Limb (tissue), 2 donors: ENCODE results near the gene FMN1.

Source experiments
- DNase-seq, 2 donors: peaks; one replicate each; pipeline ENCODE4 v3.0.0-alpha.2; 2016; ENCODE audit errors: extremely low spot score in 2 of 2

The FMN1 gene

DNA sequence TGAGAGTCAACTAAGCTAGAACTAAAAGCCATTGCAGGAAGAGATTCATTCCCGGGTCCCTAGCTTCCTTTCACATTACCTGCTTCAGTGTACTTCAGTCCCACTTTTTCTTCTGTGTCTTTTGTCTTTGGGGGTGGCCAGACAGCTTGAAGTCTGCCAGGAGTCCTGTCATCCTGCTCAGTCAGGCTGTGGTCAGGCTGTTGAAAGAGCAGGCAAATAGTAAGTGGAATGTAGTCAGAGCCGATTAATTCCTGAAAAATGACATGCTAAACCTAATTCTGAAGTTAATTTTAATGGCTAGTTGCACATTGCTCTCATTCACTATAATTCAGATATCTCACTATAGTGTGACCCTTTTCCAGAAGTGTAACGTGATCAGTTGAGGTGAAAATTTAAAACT is 129.6 kb downstream of the FMN1 start:
- no peak for DNase-seq

DNA sequence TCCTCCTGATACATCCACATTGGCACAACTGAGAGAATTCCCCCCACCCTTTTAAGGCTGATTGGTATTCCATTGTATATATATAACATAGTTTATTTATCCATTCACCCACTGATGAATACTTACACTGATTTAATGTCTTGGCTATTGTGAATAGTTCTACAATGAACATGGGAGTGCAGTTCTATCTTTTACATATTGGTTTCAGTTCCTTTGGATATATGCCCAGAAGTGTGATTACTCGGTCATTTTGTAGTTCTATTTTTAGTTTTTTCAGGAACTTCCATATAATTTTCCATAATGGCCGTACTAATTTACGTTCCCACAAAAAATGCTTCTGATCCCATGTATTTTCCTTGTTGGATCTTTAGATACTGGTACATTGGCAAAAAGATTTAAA is 135.3 kb downstream of the FMN1 start:
- DNase-seq, result peak in 1 of 2 donors; percentile 73

DNA sequence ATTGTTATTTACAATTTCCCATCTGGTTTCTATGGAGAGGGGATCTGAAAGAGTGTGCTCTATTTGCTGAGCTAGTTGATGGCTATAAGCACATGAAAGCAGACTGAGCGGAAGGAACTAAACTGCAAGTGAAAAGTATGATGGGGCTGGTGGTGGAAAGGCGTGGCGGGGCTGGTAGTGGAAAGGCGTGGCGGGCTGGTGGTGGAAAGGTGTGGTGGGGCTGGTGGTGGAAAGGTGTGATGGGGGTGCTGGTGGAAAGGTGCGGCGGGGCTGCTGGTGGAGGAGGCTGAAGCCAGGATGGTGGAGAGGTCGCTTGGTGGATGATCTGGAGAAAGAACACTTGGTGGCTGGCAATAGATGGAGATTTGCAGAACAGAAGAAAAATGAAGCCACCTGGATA is 136.7 kb downstream of the FMN1 start:
- no peak for DNase-seq

GRCh38 chr15:33055962-33056361 is 138.6 kb downstream of the FMN1 start:
- DNase-seq, result no peak

- no peak for DNase-seq
Measured at GRCh38 chr15:33051528-33051927, 143.0 kb downstream of the FMN1 start.

GRCh38 chr15:33048255-33048654 is 146.3 kb downstream of the FMN1 start:
- no peak for DNase-seq

DNA sequence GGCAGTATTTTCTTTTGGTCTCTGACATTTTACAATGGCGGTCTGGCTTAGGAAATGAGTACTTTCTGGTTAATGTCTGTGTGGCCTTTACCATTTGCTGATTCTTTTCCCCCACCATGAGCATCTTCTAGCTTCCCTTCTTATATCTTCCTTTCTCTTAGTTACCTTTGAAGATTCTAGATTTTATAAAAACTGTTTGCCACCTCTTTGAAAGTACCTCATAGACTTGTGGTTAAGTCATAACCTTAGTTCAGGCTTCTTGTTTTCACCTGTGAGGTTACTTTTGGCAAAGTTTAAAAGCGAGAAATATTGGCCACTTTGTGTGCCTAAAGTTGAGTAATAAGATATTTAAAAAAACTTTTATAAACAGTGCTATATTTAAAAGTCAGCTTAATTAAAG is 147.4 kb downstream of the FMN1 start:
- no peak for DNase-seq

GRCh38 chr15:33046329-33046728 is 148.2 kb downstream of the FMN1 start:
- no peak for DNase-seq

- DNase-seq, result peak; percentile 35 to 60
Measured at GRCh38 chr15:33045066-33045810, 149.3 kb downstream of the FMN1 start.

GRCh38 chr15:33044598-33044997 is 149.9 kb downstream of the FMN1 start:
- no peak for DNase-seq

DNA sequence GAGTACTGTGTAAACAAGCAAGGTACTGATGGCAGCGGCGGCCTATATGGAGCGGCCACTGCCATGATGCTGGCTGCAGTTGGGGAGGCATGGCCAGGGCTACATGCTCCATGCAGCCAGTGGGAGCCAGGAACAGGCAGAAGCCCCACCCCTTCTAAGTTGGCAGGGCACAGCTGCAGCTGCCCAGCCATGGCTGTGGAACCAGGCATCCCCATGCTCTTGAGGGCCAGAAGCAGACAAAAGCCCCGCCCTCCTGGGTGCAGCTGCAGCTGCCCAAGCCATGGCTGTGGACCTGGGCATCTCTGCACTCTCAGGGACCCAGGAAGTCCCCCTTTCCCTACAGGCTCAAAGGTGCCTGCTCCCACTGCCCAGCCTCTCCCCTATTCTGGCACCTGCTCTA is 150.9 kb downstream of the FMN1 start:
- no peak for DNase-seq

GRCh38 chr15:33040496-33040895 is 154.0 kb downstream of the FMN1 start:
- no peak for DNase-seq

- DNase-seq, result no peak
Measured at GRCh38 chr15:33034588-33034987, 159.9 kb downstream of the FMN1 start.

GRCh38 chr15:33032053-33032452 is 162.5 kb downstream of the FMN1 start:
- DNase-seq, result no peak

- DNase-seq, result no peak
Measured at GRCh38 chr15:33031324-33031821, 163.1 kb downstream of the FMN1 start.

DNA sequence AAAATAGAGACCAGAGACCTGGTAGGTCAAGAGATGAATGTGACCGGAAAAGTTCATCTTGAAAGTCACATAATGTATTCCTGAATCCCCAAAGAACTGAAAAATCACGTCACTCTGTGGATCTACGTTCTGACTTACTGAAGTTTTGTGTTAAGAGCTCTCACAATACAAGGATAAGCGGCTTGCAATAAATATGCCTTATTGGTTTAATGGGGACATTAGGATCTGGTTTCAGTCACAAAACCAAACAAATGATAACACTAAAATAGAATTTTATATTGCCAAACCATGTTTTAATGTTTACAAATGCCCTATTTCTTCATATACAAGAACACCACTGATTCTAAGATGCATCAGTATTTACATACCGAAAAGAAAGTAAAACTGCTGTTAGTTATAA is 164.2 kb downstream of the FMN1 start:
- no peak for DNase-seq

GRCh38 chr15:33029109-33029652 is 165.3 kb downstream of the FMN1 start:
- no peak for DNase-seq

- DNase-seq, result no peak
Measured at GRCh38 chr15:33028495-33028894, 166.0 kb downstream of the FMN1 start.

- DNase-seq, result peak in 1 of 2 donors; percentile 47
Measured at GRCh38 chr15:33027306-33028035, 167.0 kb downstream of the FMN1 start.

GRCh38 chr15:33026614-33027013 is 167.9 kb downstream of the FMN1 start:
- DNase-seq, result no peak

- peak; percentile 53 to 60 for DNase-seq
Measured at GRCh38 chr15:33022629-33023028, 171.9 kb downstream of the FMN1 start.

DNA sequence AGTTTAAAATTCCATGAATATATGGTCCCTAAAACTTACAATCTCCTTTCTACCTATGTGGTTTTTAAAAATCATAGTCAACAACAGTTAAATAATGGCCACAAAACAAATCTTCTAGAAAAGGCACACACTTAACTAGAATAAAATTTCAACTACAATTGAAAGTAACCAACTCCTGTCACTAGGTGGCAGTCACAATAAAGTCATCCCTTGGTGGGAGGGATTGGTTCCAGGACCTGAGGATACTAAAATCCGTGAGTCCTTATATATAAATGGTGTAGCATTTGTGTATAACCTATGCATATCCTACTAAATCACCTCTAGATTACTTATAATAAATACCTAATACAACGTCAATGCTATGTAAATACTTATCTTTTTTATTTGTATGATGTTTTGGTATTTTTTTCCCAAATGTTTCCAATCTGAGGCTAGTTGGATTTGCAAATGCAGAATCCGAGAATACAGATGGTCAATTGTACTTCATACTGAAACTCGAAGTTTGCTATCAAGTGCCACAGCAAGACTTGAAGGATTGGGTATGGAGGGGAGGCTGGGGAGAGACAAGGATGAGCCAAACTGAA is 172.6 kb downstream of the FMN1 start:
- DNase-seq, result peak in 1 of 2 donors; percentile 65
